Endothelial cell of hepatic sinusoid (primary cell): ENCODE measurements around the gene DKK3.

Source experiments
- in situ Hi-C: cut with HindIII; loops from 2 replicates; pipeline ENCODE4 v1.10.0; 2017; ENCODE audit warnings: low sequenced_read_pairs

The DKK3 gene

GRCh38 chr11:12031856-12032544 lies 23.6 kb upstream of the DKK3 start:
- in situ Hi-C loops = no loop called here

GRCh38 chr11:12029738-12030363 lies 21.4 kb upstream of the DKK3 start:
- in situ Hi-C loops = loop anchor here (5.0 kb wide), 1 partner anchor 53 kb away; no protein-coding TSS in a partner anchor

- in situ Hi-C loops = loop anchor here (5.0 kb wide), 1 partner anchor 52 kb away; no protein-coding TSS in a partner anchor
These were observed 20.7 kb upstream of the DKK3 start for GRCh38 chr11:12029119-12029518.

GRCh38 chr11:12028303-12028702 lies 19.9 kb upstream of the DKK3 start:
- in situ Hi-C loops = loop anchor here (5.0 kb wide), 1 partner anchor 51 kb away; no protein-coding TSS in a partner anchor

GRCh38 chr11:12026331-12027211 lies 18.1 kb upstream of the DKK3 start:
- in situ Hi-C loops = loop anchor here (5.0 kb wide), 1 partner anchor 49 kb away; no protein-coding TSS in a partner anchor

- in situ Hi-C loops = no loop called here
These were observed 16.0 kb upstream of the DKK3 start for GRCh38 chr11:12024254-12024926.

- in situ Hi-C loops = no loop called here
These were observed 14.6 kb upstream of the DKK3 start for GRCh38 chr11:12023015-12023414.

- in situ Hi-C loops = no loop called here
These were observed 12.1 kb upstream of the DKK3 start for GRCh38 chr11:12020546-12020945.

- in situ Hi-C loops = no loop called here
These were observed 11.5 kb upstream of the DKK3 start for GRCh38 chr11:12019866-12020416.

GRCh38 chr11:12019337-12019736 lies 10.9 kb upstream of the DKK3 start:
- in situ Hi-C loops = no loop called here

- in situ Hi-C loops = no loop called here
These were observed 9.5 kb upstream of the DKK3 start for GRCh38 chr11:12017865-12018453.

- in situ Hi-C loops = no loop called here
These were observed 8.8 kb upstream of the DKK3 start for GRCh38 chr11:12017243-12017678.

- in situ Hi-C loops = no loop called here
These were observed 7.8 kb upstream of the DKK3 start for GRCh38 chr11:12016246-12016645.

GRCh38 chr11:12015486-12015885 lies 7.1 kb upstream of the DKK3 start:
- in situ Hi-C loops = no loop called here

GRCh38 chr11:12013781-12014180 lies 5.4 kb upstream of the DKK3 start:
- in situ Hi-C loops = no loop called here

- in situ Hi-C loops = loop anchor here (5.0 kb wide), 1 partner anchor 52 kb away; no protein-coding TSS in a partner anchor
These were observed 1.3 kb upstream of the DKK3 start for GRCh38 chr11:12009617-12010321.

- in situ Hi-C loops = loop anchor here (5.0 kb wide), 1 partner anchor 52 kb away; no protein-coding TSS in a partner anchor
These were observed 577 bp upstream of the DKK3 start for GRCh38 chr11:12008790-12009616.

GRCh38 chr11:12007230-12007593 lies 1.2 kb downstream of the DKK3 start:
- in situ Hi-C loops = loop anchor here (5.0 kb wide), 1 partner anchor 50 kb away; no protein-coding TSS in a partner anchor
